Stimulated activated CD4-positive, alpha-beta T cell treated with anti-CD3 and anti-CD28 coated beads, TNF-alpha, amount 100 ng/mL, for 24 hours (primary cell): ENCODE results near the gene LRP1B.

Experiments used
- DNase-seq, 3 experiments: peaks; one replicate each; pipeline ENCODE4 v3.0.0-alpha.2; 2020; ENCODE audit warnings: low read depth in 3 of 3

Gene LRP1B

DNA sequence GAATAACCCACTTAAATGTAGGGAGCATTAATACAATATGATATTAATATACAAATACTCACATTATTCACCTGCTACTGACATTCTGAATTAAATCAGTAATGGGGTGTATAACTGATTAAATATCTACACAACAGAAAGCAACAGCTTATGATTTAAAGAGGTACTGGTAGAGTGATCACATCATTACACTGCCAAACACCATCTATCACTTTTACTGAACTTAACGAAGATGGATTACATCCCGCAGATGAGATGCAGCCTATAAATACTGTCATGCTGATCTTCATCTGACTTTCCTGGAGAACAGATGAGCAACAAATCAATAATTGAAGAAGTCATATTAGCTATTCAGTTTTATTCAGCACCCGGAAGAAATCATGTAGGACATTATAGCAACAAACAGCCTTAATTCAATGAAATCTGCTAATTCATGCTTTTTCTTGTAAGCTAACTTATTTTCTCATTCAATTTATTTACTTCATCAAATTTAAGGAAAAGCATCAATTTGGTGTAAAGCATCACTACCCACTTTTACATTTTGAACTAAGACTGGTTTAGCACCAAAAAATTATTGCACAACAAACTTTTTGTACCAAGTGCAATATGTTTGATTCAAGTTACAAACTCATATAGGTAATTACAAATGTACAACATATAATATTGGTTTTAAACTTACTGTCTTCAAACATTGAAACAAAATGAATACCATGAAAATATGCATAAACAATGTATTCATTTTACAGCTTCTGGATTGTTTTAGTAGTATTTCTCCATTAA lies 1509.0 kb downstream of the LRP1B start:
- DNase-seq = no peak

DNA sequence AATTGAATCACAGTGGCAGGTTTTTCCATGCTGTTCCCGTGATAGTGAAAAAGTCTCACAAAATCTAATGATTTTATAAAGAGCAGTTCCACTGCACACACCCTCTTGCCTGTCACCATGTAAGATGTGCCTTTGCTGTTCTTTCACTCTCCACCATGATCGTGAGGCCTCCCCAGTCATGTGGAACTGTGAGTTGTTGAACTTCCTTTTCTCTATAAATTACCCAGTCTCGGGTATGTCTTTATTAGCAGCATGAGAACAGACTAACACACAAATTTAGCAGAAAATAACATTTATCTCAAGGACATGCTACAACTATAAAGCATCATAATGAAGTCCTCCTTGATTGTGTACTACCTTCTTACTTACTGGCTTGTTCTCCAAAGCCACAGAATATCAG lies 1526.0 kb downstream of the LRP1B start:
- no peak for DNase-seq

DNA sequence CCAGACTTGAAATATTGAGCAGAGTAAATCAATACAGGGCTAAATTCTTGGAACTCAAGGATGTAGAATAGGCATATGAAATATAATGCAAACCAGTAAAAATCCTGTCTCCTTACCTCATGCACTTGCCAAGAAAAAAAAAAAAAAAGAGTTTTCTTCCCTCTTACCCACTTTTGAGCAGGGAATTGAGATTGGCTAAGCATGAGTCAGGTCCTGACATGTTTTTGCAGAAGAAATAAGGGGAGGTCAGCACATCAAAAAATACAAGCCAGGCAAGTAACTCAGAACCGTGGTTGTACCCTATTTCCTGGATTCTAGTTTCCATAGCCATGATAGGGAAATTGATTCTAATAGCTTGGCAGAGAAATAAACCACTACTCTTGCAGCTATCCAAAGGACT lies 1526.7 kb downstream of the LRP1B start:
- DNase-seq = no peak

DNA sequence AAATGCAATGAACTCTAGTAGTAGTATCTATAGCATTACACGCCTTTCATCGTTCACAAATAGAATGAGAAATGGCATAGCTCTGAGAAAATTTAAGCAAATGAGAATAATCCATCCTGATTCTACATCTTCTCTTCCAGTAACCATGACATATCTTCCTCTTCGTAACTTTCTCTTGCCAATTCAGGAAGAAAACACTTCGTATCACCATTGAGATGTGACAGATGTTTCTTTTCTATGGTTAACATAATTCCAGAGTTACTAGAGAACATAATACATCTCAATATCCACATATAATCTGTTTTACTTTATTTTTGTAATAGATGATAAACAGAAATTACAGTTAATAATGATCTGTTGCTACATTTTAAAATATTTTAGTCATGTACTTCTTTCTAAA lies 1527.4 kb downstream of the LRP1B start:
- no peak for DNase-seq

DNA sequence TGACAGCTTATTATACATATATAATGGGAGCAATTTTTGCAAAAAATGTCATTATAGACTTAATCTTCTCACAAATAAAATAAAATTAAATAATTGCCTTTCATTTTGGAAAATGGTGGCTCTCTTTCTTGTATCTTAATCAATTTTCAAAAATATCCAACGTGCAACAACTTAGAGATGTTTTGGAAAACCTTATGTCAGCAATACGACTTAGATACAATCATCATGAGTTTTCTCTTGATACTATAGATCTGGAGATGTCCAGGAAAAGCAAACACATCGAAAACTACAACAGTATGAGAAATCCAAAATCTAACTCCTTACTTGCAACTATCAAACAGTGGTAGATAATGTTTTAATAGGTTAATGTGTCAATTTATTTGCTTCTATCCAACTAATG lies 1529.0 kb downstream of the LRP1B start:
- no peak for DNase-seq

DNA sequence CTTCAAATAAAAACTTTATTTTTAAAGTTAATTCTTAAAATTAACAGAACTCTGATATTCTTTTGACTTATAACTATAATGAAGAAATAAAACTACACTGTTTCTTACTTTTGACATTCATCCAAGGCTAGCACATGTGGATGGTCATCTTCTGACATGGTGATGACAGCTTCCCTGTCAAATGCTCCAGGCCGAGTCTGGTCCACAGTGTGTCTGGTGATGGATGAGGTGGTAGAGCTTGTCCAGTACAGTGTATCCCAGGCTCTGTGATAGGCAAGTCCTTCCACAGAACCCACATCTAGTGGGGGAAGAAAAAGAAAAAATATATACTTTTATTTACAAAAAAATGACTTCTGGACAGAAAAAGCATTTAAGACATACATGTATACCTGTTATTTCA lies 1529.5 kb downstream of the LRP1B start:
- DNase-seq = no peak

DNA sequence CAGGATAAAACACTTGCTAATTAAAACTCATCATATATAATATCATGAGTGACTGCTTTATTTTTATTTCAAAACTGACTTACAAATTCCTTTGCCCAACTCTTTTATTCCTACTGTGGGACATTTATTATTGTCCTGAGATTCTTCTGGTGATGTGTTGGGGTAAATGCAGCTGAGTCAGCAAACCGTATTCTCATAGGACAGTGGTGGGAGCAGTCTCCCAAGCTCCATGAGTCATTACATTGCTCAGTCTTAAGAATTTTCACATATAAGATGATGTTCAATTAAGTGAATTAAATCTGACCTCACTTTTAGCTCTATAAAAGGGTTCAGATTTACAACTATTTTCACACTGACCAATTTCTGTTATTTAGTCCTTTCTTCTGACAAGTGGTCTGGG lies 1530.7 kb downstream of the LRP1B start:
- DNase-seq = no peak

DNA sequence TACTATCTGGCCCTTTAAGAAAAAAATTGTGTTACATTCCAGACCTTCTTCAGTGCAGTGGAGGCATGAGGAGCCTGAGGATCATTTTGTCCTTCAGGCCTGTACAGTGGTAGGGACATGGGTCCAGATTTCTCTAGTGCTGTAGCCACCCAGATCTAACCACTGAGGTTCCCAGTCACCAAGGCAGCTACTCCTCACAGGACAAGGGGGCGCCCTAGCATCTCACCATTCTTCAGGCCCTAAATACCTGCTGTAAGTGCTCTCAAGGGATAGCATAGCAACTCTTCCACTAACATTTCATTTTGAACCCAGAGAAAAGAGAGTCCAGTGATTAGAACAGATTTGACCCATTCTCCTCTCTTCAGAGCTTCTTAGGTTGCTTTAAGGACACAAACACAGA lies 1533.0 kb downstream of the LRP1B start:
- no peak for DNase-seq

DNA sequence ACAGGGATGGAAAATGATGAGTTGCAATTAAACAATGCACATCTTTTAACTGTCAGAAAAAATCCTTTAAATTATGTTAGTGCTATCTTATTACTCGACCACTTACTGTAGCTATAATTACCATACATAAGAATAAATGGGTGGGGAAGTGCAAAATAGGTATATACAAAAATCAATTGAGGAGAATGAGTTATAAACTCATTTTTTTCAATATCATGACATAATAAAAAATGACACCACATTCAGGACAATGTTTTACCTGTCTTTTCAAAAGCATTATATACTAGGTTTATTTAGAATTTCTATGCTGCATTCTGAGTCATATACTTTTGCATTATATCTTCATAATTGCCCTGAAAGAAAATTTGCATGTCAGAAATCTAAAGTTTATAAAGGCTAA lies 1533.6 kb downstream of the LRP1B start:
- DNase-seq = no peak

DNA sequence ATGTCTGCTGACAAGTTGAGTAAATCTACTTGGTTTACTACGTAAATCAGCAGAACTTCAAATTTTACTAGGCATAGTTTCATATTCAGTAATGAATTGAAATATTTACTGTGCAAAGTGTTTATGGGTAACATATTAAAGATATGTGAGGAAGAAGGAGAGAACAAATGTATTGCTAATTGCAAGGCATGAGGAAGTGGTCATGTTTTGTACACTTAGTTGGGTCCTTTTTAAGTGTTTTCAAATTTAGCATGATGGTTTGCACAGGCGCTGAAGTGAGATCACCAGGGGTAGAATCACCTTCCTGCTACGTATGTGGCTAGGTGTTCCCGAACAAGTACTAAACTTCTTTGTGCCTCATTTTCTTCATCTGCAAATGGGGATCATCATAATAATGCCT lies 1534.4 kb downstream of the LRP1B start:
- no peak for DNase-seq

DNA sequence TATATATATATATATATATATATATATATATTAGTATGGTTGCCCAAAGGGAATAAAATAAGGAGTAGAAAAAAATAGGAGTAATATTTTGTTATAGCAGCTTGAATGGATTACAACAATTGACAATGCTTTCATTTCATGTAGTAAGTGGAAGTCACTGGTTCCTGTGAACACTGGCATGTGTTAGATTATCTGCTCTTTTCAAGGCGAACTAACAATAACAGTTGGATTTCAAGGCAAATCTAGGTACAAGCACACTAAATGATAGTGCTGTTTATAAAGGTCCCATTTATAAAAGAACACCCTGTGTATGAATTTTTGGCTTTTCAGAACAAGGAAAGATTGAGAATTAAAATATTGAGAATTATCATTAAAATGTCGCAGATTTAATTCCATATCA lies 1535.7 kb downstream of the LRP1B start:
- no peak for DNase-seq

DNA sequence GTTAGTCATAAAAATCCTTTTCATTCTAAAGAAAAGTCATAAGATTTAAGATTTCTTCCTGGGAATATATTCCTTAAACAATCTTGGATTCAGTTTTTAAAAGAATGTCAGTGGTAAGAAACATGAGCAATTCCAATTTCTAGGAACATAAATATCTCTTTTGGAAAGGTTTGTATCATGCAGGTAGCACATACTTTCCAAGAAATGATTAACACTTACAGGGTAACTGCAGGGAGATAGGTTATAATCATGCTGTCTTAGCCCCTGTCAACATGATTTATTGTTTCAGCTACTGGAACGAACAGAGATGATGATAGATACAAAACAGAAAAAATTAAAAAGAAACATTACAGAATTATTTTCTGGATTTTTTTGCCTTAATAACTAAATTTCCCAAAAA lies 1537.7 kb downstream of the LRP1B start:
- DNase-seq = no peak

DNA sequence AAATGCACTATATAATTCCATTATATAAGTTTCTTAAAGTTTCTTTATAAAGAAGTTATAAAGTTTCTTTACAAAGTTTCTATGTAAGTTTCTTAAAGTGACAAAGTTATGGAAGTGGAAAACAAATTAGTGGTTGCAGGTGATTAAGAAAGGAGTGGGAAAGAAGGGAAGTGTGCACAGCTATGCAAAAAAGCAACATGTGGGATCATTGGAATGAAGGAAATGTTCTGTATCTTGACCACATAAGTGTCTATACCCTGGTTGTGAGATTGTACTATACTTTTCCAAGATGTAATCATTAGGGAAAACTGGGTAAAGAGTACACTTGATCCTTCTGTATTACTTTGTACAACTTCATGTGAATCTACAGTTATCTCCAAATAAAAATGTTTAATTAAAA lies 1541.1 kb downstream of the LRP1B start:
- DNase-seq = no peak

DNA sequence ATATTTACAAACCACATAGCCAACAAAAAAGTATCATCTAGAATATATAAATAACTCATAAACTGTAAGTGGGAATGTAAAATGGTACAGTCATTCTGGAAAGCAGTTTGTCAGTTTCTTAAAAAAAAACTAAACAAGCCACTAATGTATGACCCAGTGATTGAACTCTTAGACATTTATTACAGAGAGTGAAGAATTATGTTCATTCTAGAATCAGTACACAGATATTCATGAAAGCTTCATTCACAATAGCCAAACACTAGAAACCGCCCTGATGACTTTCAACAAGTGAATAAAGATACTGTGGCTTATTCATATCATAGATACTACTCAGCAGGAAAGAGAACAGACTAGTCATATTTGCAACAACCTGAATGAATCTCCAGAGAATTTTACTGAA lies 1541.5 kb downstream of the LRP1B start:
- no peak for DNase-seq

DNA sequence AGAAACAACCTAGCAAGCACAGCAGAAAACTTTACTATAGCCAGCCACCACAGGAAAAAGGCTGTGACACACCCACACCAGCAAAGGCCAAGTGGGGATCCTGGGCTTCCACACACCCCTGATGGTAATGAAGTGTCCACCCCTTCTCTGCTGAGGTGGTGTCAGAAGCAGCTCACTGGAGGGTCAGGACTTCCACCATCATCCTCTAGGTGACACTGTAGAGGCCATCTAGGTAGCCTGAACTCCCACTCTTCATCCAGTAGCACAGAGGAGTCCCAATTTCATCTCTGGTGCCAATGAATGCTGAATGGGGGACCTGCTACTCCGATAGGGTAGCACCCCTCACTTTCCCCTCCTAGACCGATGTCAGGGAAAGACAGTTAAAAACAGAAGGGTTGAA lies 1544.4 kb downstream of the LRP1B start:
- no peak for DNase-seq

DNA sequence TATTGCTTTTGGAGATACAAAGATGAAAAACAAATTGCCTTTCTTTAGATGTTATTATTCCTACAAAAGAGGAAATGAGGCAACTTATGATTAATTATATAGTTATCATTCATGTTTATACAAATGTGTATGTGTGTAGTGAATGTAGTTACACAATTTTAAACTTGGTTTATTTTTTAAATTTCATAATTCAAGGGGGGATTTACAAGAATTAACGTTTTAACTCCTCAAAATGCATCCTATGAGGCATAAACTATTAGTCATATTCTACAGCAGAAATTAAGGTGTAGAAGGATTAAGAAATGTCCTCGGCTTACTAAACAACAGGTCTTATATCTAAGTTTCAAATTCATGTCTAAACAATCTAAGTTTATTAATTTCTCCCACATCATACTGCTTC lies 1545.8 kb downstream of the LRP1B start:
- DNase-seq = no peak

DNA sequence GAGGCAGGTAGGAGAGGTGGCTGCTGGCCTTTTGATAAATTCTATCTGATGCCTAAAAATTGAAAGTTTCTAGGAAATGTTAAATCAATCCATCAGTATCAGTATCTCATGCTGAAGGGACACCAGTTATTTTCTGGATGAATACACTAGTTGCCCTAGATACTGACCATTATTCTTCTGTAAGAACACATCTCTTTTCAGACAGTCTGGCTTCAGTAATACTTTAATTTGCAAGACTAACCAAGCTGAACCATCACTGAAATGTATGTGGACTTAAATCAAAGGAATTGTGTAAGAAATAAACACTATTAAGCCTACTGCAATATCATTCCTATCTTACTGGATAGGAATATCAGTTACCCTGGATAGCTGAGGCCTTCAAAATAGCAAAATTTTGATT lies 1546.3 kb downstream of the LRP1B start:
- DNase-seq = no peak

DNA sequence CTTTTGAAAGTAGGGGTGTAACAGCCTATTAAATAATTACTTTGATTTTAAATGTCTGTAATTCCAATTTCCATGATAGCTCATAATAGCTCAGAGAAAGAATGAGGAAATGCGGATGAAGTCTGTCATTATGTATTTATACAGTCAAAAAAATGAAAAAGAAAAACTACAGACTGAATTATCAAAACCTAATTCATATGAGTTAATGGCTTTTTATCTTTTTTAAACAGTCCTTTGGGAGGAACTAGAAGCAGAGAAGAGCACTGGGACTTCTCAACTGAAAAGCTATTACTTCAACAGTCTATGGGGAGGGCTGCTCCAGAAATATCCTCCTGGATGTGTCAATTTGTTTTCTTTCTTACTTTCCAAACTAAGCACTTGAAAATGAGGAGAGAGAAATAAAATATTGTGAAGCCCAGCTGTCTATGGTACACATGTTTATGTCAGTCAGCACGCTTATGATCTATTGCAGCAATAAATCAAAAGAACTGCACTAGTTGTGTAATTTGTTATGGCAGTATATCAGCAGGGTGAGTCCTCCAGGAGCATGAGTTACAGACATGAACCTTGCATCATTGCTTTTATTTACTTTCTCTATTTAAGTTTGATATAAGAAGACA lies 1550.2 kb downstream of the LRP1B start:
- DNase-seq = no peak

DNA sequence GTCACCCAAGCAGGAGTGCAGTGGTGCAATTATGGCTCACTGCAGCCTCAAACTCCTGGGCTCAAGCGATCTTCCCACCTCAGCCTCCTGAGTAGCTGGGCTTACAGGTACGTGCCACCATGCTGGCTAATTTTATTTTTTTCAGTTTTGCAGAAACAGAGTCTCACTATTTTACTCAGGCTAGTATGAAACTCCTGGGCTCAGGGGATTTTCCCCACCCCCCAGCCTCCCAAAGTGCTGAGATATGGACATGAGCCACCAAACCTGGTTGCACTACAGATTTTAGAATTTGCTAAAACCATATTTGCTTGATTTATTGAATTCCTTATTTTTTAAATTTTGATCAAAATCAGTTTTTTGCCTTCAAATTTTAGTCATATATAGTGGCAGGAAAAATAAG lies 1553.4 kb downstream of the LRP1B start:
- no peak for DNase-seq

DNA sequence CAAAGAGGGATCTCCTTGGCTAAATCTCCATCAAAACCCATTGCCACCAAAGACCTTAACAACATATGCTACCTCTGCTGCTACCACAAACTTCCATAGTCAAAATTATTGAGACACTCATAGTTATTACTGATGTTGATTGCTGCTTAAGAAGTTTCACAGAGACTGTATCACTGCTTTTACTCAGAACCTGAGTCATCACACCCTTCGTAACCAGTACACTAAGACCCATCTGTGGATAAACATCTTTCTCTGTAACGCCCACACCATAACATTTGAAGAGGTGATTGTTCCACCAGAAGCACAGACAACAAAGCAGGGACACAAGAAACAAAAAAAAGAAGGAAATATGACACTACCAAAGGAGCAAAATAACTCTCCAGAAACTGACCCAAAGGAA lies 1563.1 kb downstream of the LRP1B start:
- DNase-seq = no peak

DNA sequence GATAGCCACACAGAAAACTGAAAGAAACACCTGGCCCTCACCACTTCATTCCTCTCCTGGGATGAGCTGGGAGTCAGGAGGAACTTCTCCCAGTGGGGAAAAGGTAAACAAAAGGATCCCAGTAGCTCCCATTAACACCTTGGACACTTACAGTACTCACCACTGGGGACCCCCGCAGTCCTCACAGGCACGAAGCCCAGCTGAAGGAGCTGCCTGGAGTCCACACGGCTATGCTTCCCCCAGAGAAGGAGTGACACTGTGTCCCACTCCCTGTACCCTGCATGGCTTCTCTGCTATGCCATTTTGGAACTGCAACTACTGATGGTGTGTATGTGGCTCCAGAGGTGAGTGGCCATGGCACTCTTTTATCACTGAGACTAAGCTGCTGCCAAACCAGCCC lies 1565.1 kb downstream of the LRP1B start:
- DNase-seq = no peak

DNA sequence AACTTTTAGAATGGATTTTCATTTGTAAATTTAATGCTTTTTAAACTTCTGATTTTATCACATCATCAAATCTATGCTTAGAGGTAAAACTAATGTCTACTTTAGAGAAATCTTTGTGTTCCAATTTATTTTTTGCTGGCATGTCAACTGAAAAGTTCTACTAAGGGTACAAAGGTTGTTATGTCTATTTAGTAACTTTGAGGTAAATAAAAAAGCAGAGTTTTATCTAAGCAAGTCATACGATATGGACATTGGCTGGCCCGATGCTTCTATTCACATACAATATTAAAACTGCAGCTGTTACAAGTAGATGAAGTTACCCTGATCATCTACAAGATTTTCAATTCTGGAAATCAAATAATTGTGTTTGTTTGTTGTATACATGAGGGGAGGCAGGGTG lies 1575.1 kb downstream of the LRP1B start:
- no peak for DNase-seq

DNA sequence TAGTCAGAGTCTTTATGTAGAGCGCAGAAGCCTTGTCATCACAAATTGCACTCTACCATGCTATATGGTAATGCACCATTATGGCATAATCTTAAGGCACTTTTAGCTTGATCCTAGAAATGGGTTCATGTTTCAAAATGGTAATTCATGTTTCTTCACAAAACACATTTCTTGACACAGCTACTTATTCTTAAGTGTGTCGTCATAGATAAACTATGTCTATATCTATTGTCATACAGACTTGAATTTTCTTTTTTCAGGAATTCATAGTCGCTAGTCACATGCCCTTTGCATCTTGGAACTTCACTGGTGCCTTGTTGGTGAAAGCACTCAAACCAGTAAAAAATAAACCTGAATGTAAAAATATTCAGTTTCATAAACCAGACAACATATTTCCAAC lies 1578.2 kb downstream of the LRP1B start:
- DNase-seq = no peak

DNA sequence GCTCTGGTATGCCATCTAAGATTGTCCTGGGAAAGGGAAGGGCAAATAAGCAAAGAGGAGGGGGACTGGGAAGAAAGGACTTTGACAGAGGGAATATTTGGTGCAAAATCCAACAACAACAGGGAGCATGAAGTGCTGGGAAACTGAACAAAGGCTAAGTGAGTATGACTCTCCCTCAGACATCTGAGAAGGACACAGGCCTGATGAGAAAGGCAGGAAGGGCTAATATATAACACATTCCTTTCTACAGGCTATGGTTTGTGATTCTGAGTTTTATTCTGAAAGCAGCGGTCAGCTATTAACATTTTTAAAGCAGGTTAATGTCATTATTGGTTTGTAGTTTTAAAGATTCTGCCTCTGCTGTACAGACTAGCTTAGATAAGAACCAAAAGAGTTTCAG lies 1579.5 kb downstream of the LRP1B start:
- no peak for DNase-seq
